Neural cell (in vitro differentiated cells): ENCODE measurements around the gene NAGA. TPM values are rescaled to one million over a fixed set of nuclear protein-coding genes. Genes with fewer than 3 reads are reported as not detected.

Experiments used
- H2AFZ ChIP-seq: fragments of 200-600, 300-800 bp; sonication (generic), shearing (Covaris generic); 2 replicates; pipeline ENCODE4 v1.6.0; 2014; ENCODE audit warnings: low read depth, mild to moderate bottlenecking, antibody characterized with exemption, low read length, moderate library complexity
- H3F3A ChIP-seq: fragments of 200-600 bp; shearing (Covaris generic); 2 replicates; pipeline ENCODE4 v1.6.1; 2016; ENCODE audit warnings: mild to moderate bottlenecking, moderate library complexity, mixed read lengths, antibody characterized with exemption, low read length; ENCODE audit not compliant: insufficient read depth, poor library complexity, severe bottlenecking
- H3K27ac ChIP-seq: fragments of 200-600, 300-800 bp; sonication (generic), shearing (Covaris generic); 2 replicates; pipeline ENCODE4 v1.5.1; 2014; ENCODE audit warnings: mild to moderate bottlenecking, low read length, moderate library complexity
- H3K27me3 ChIP-seq: fragments of 300-800, 200-600 bp; sonication (generic), shearing (Covaris generic); 2 replicates; pipeline ENCODE4 v1.6.0; 2014; ENCODE audit warnings: mild to moderate bottlenecking, low read depth, low read length, moderate library complexity; ENCODE audit not compliant: insufficient read depth
- H3K36me3 ChIP-seq: fragments of 300-800, 200-600 bp; sonication (generic), shearing (Covaris generic); 2 replicates; pipeline ENCODE4 v1.5.1; 2014; ENCODE audit warnings: mild to moderate bottlenecking, antibody characterized with exemption, low read length, moderate library complexity; ENCODE audit not compliant: insufficient read depth
- H3K4me2 ChIP-seq: fragments of 300-800, 200-600 bp; sonication (generic), shearing (Covaris generic); 2 replicates; pipeline ENCODE4 v1.6.0; 2014; ENCODE audit warnings: mild to moderate bottlenecking, low read length
- H3K4me3 ChIP-seq: fragments of 300-800, 200-600 bp; sonication (generic), shearing (Covaris generic); 2 replicates; pipeline ENCODE4 v1.5.1; 2014; ENCODE audit warnings: mild to moderate bottlenecking, low read length, moderate library complexity
- H3K79me2 ChIP-seq: fragments of 200-600 bp; shearing (Covaris generic); replicated peaks from 2 replicates; pipeline ENCODE4 v1.6.0; 2014; ENCODE audit warnings: mild to moderate bottlenecking, low read length, moderate library complexity; ENCODE audit not compliant: insufficient read depth
- H3K9ac ChIP-seq: fragments of 300-800, 200-600 bp; sonication (generic), shearing (Covaris generic); 2 replicates; pipeline ENCODE4 v1.6.1; 2016; ENCODE audit warnings: mild to moderate bottlenecking, low read length, mixed read lengths
- H3K9me2 ChIP-seq: fragments of 200-600 bp; shearing (Covaris generic); 2 replicates; pipeline ENCODE4 v1.6.1; 2016; ENCODE audit warnings: mild to moderate bottlenecking, low read length, mixed read lengths; ENCODE audit not compliant: insufficient read depth
- H3K9me3 ChIP-seq: fragments of 200-600, 300-800 bp; sonication (generic), shearing (Covaris generic); 2 replicates; pipeline ENCODE4 v1.6.1; 2016; ENCODE audit warnings: mild to moderate bottlenecking, mixed run types, low read length, moderate library complexity, mixed read lengths
- H4K20me1 ChIP-seq: fragments of 200-600 bp; shearing (Covaris generic); 2 replicates; pipeline ENCODE4 v1.6.1; 2016; ENCODE audit warnings: mild to moderate bottlenecking, mixed run types; ENCODE audit not compliant: insufficient read depth
- EP300 ChIP-seq: fragments of 450-650 bp; conservative IDR thresholded peaks from 2 replicates; pipeline ENCODE4 v1.6.1; 2014; ENCODE audit warnings: antibody characterized with exemption, mild to moderate bottlenecking, moderate library complexity; ENCODE audit not compliant: poor library complexity, severe bottlenecking
- EZH2 ChIP-seq: fragments of 200-600, 300-800 bp; shearing (Covaris generic), sonication (generic); IDR thresholded peaks from 2 replicates; pipeline ENCODE4 v1.6.1; 2014; ENCODE audit warnings: antibody characterized with exemption, low read length, borderline replicate concordance, mild to moderate bottlenecking; ENCODE audit not compliant: insufficient read depth, poor library complexity, severe bottlenecking
- MXI1 ChIP-seq: fragments of 450-650 bp; conservative IDR thresholded peaks from 2 replicates; pipeline ENCODE4 v1.6.1; 2014; ENCODE audit warnings: antibody characterized with exemption, mild to moderate bottlenecking; ENCODE audit not compliant: poor library complexity, severe bottlenecking
- POLR2AphosphoS5 ChIP-seq: IDR thresholded peaks from 2 replicates; pipeline ENCODE4 v1.6.1; 2012
- RAD21 ChIP-seq: fragments of 450-650 bp; conservative IDR thresholded peaks from 2 replicates; pipeline ENCODE4 v1.6.1; 2014; ENCODE audit warnings: antibody characterized with exemption, mild to moderate bottlenecking, moderate library complexity
- SMC3 ChIP-seq: fragments of 450-650 bp; conservative IDR thresholded peaks from 2 replicates; pipeline ENCODE4 v1.6.1; 2014; ENCODE audit warnings: antibody characterized with exemption, mild to moderate bottlenecking, moderate library complexity; ENCODE audit not compliant: poor library complexity
- TAF1 ChIP-seq: IDR thresholded peaks from 2 replicates; pipeline ENCODE4 v1.6.1; 2012; ENCODE audit warnings: low read depth
- polyA plus RNA-seq: library from polyadenylated mRNA; depleted of rRNA; stranded (reverse); fragments of >200 nt; gene quantifications from 2 replicates; pipeline ENCODE4 v1.2.3, GENCODE V29; 2014
- TF ChIP-seq, protein P1 (sequence below): IDR thresholded peaks from 2 replicates; pipeline ENCODE4 v1.6.1; 2012; ENCODE audit warnings: borderline replicate concordance
- TF ChIP-seq, protein P2 (sequence below): fragments of 450-650 bp; IDR thresholded peaks from 2 replicates; pipeline ENCODE4 v1.5.1; 2014; ENCODE audit warnings: antibody characterized with exemption, mild to moderate bottlenecking, moderate library complexity; ENCODE audit not compliant: poor library complexity, severe bottlenecking

The NAGA gene
- polyA plus RNA-seq, 1 donor from 2014 or later = 8.8 TPM

DNA sequence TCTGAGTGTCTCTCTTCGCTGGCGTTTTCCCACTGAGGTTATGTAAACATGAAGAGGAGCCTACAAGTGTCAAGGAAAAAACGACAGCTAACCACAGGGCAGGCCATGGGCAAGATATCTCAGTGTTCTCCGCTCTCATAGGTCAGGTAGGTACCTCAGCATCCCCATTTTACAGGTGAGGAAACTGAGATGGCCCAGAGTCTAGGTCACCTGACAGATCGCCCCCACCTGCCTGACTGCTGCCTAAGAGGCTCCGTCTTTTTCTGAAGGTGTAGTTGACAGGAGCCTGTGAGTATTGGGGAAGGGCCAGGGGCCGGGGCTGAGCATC is 20.8 kb upstream of the NAGA start:
- Histone ChIP-seq H4K20me1 (no peaks in the 10 kb centered on the region), H3K36me3 (peaks cover 7% of the 10 kb centered on the region), H3K9ac (peak overlapping the region; percentile 72), H3K27me3 (no peaks in the 10 kb centered on the region), H3F3A (no peaks in the 10 kb centered on the region), H3K4me3 (peak overlapping the region; percentile 91), H3K9me3 (no peaks in the 10 kb centered on the region), H2AFZ (peak overlapping the region; percentile 41), H3K4me2 (peak overlapping the region; percentile 56), H3K9me2 (no peaks in the 10 kb centered on the region), H3K27ac (peak overlapping the region; percentile 96), H3K79me2 (peaks cover 22% of the 10 kb centered on the region)
- TF ChIP-seq EP300 (no peak), RAD21 (no peak), MXI1 (no peak), SMC3 (no peak), POLR2AphosphoS5 (no peak), TAF1 (no peak), EZH2 (no peak)
- TF ChIP-seq, protein P1, sequence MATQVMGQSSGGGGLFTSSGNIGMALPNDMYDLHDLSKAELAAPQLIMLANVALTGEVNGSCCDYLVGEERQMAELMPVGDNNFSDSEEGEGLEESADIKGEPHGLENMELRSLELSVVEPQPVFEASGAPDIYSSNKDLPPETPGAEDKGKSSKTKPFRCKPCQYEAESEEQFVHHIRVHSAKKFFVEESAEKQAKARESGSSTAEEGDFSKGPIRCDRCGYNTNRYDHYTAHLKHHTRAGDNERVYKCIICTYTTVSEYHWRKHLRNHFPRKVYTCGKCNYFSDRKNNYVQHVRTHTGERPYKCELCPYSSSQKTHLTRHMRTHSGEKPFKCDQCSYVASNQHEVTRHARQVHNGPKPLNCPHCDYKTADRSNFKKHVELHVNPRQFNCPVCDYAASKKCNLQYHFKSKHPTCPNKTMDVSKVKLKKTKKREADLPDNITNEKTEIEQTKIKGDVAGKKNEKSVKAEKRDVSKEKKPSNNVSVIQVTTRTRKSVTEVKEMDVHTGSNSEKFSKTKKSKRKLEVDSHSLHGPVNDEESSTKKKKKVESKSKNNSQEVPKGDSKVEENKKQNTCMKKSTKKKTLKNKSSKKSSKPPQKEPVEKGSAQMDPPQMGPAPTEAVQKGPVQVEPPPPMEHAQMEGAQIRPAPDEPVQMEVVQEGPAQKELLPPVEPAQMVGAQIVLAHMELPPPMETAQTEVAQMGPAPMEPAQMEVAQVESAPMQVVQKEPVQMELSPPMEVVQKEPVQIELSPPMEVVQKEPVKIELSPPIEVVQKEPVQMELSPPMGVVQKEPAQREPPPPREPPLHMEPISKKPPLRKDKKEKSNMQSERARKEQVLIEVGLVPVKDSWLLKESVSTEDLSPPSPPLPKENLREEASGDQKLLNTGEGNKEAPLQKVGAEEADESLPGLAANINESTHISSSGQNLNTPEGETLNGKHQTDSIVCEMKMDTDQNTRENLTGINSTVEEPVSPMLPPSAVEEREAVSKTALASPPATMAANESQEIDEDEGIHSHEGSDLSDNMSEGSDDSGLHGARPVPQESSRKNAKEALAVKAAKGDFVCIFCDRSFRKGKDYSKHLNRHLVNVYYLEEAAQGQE = no peak
- TF ChIP-seq, protein P2, sequence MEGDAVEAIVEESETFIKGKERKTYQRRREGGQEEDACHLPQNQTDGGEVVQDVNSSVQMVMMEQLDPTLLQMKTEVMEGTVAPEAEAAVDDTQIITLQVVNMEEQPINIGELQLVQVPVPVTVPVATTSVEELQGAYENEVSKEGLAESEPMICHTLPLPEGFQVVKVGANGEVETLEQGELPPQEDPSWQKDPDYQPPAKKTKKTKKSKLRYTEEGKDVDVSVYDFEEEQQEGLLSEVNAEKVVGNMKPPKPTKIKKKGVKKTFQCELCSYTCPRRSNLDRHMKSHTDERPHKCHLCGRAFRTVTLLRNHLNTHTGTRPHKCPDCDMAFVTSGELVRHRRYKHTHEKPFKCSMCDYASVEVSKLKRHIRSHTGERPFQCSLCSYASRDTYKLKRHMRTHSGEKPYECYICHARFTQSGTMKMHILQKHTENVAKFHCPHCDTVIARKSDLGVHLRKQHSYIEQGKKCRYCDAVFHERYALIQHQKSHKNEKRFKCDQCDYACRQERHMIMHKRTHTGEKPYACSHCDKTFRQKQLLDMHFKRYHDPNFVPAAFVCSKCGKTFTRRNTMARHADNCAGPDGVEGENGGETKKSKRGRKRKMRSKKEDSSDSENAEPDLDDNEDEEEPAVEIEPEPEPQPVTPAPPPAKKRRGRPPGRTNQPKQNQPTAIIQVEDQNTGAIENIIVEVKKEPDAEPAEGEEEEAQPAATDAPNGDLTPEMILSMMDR = no peak

DNA sequence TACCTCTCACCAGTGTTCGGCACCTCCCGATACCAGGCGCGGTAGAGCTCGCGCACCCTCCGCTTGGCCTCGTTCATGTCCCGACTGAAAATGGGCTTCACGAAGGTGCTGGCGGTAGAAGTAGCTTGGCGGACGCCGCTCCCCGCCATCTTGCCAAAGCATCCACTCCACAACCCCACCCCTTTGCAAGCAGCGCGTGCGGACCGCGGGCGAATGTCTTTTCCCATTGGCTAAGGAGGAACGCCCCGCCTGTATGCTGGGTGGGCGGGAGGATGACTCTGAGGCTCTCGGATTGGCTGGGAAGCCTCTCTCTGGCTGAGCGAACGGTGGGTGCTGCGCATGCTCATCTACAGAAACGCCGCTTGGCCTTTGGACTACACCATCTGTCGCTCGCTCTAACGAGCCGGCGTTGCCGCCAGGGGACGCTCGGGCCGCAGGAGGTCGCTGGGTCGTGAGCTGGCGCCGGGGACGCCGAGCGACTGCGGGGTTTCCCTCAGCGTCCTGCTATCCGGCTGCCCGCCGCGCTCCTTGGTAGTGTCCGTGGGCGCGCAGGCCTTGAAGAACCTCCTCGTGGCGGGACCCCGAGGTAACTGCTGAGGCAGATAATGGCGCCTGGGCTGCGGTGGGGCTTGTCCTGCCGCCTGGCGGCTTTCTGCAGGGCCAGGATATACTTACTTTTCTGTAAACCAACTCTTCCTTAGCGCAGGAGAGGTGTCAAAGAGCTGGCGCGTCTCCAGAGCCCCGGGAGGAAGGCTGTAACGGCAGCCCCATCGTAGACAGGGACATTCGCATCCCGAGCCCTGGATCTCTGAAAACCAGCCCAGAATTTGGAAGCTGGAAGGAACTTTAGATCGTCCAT is 20.2 kb upstream of the NAGA start, which contains the start of gene NDUFA6:
TSS of gene NDUFA6 (minus strand) at position 177 of the 859 bp plus-strand sequence. CDS start at position 149, 28 bp downstream.
- Histone ChIP-seq H2AFZ (peak within 1 kb of the TSS; percentile 71), H3K9me3 (no peaks in the 10 kb centered on the region), H3K4me3 (peak within 1 kb of the TSS; percentile 91), H3K27me3 (no peaks in the 10 kb centered on the region), H3K9me2 (no peaks in the 10 kb centered on the region), H3K36me3 (peaks cover 13% of the 10 kb centered on the region), H3K79me2 (peaks cover 22% of the 10 kb centered on the region), H3K4me2 (peak within 1 kb of the TSS; percentile 56), H4K20me1 (no peaks in the 10 kb centered on the region), H3K27ac (peak within 1 kb of the TSS; percentile 96), H3K9ac (peak within 1 kb of the TSS; percentile 97), H3F3A (no peaks in the 10 kb centered on the region)
- TF ChIP-seq, protein P2 = peak; percentile 100
- TF ChIP-seq MXI1 (peak; percentile 92), POLR2AphosphoS5 (peak; percentile 98), TAF1 (peak; percentile 91), RAD21 (peak; percentile 95), EZH2 (no peak), EP300 (peak; percentile 49), SMC3 (peak; percentile 98)
- TF ChIP-seq, protein P1 = peak; percentile 87
